DMS114 treated with DMSO at 0.1 percent for 48 hours (cell line): ENCODE results near the gene MMP21.

Experiments used
- DNase-seq: peaks from one replicate; lab custom pipeline; 2025; ENCODE audit not compliant: unreplicated experiment; lab: John Stamatoyannopoulos, UW

MMP21 gene

GRCh38 chr10:125775491-125776106 is at the start of gene MMP21:
TSS of gene MMP21 (minus strand) at chr10:125775821. CDS start at chr10:125775821, 0 bp downstream.
- DNase-seq, result no peak

GRCh38 chr10:125824736-125825135 is 49.1 kb upstream of the MMP21 start:
- no peak for DNase-seq

GRCh38 chr10:125823663-125824251 is 48.1 kb upstream of the MMP21 start:
- no peak for DNase-seq

GRCh38 chr10:125822878-125823662 is 47.4 kb upstream of the MMP21 start, which contains the start of the genes BCCIP and UROS:
TSS of gene BCCIP (plus strand) at chr10:125823546. CDS start at chr10:125823558, 12 bp downstream.
TSS of gene UROS (minus strand) at chr10:125823258. CDS start at chr10:125816499, 6,759 bp downstream.
- DNase-seq, result peak; percentile 84

GRCh38 chr10:125820701-125821100 is 45.1 kb upstream of the MMP21 start:
- DNase-seq, result no peak

GRCh38 chr10:125817337-125817946 is 41.8 kb upstream of the MMP21 start:
- no peak for DNase-seq

- no peak for DNase-seq
These were observed 40.9 kb upstream of the MMP21 start for GRCh38 chr10:125816548-125816947.

- DNase-seq, result no peak
These were observed 40.1 kb upstream of the MMP21 start for GRCh38 chr10:125815764-125816163.

GRCh38 chr10:125812128-125812750 is 36.6 kb upstream of the MMP21 start:
- DNase-seq, result no peak

GRCh38 chr10:125811251-125811650 is 35.6 kb upstream of the MMP21 start:
- DNase-seq, result no peak

- DNase-seq, result no peak
These were observed 32.4 kb upstream of the MMP21 start for GRCh38 chr10:125808047-125808446.

GRCh38 chr10:125802739-125803138 is 27.1 kb upstream of the MMP21 start:
- no peak for DNase-seq

- DNase-seq, result no peak
These were observed 26.5 kb upstream of the MMP21 start for GRCh38 chr10:125802131-125802530.

GRCh38 chr10:125801574-125801973 is 26.0 kb upstream of the MMP21 start:
- no peak for DNase-seq

GRCh38 chr10:125799451-125800182 is 24.0 kb upstream of the MMP21 start:
- no peak for DNase-seq

GRCh38 chr10:125797994-125798662 is 22.5 kb upstream of the MMP21 start:
- no peak for DNase-seq

- DNase-seq, result no peak
These were observed 21.8 kb upstream of the MMP21 start for GRCh38 chr10:125797424-125797823.

GRCh38 chr10:125795637-125796190 is 20.1 kb upstream of the MMP21 start:
- DNase-seq, result no peak

GRCh38 chr10:125795128-125795527 is 19.5 kb upstream of the MMP21 start:
- DNase-seq, result no peak
